Glutamatergic neuron (in vitro differentiated cells): ENCODE data around the gene B3GNT3. TPM values are rescaled to one million over a fixed set of nuclear protein-coding genes. Genes with fewer than 3 reads are reported as not detected.

ENCODE experiments used
- DNase-seq: peaks from one replicate; pipeline ENCODE4 v3.0.0; 2022
- H3K27ac Mint-ChIP-seq: one replicate; pipeline ENCODE4 v1.8.0; 2020; ENCODE audit warnings: mild to moderate bottlenecking, mixed read lengths, inconsistent platforms; ENCODE audit not compliant: unreplicated experiment
- H3K27me3 Mint-ChIP-seq: one replicate; pipeline ENCODE4 v1.8.0; 2020; ENCODE audit warnings: mild to moderate bottlenecking, moderate library complexity, mixed read lengths, inconsistent platforms; ENCODE audit not compliant: unreplicated experiment
- H3K36me3 Mint-ChIP-seq: one replicate; pipeline ENCODE4 v1.8.0; 2020; ENCODE audit warnings: mild to moderate bottlenecking, mixed read lengths, inconsistent platforms; ENCODE audit not compliant: unreplicated experiment
- H3K4me1 Mint-ChIP-seq: one replicate; pipeline ENCODE4 v1.8.0; 2020; ENCODE audit warnings: mild to moderate bottlenecking, low read depth, mixed read lengths, inconsistent platforms; ENCODE audit not compliant: unreplicated experiment
- H3K4me3 Mint-ChIP-seq: one replicate; pipeline ENCODE4 v1.8.0; 2020; ENCODE audit warnings: mild to moderate bottlenecking, mixed read lengths, inconsistent platforms; ENCODE audit not compliant: unreplicated experiment
- H3K9me3 Mint-ChIP-seq: one replicate; pipeline ENCODE4 v1.8.0; 2020; ENCODE audit warnings: mild to moderate bottlenecking, moderate library complexity, mixed read lengths, inconsistent platforms; ENCODE audit not compliant: unreplicated experiment
- CTCF ChIP-seq: fragments of 200-600 bp; sonication (generic); IDR thresholded peaks from one replicate; pipeline ENCODE4 v1.5.0; 2021; ENCODE audit not compliant: partially characterized antibody, unreplicated experiment
- total RNA-seq: library from RNA; stranded (reverse); fragmentation: NEBNext Ultra II Directional; extraction: Animal tissue kit (Norgen Biotek cat#: 25700); gene quantifications from one replicate; pipeline ENCODE4 v1.2.1, GENCODE V29; 2021; ENCODE audit not compliant: unreplicated experiment

B3GNT3 gene
- total RNA-seq, 1 donor from 2014 or later = not detected

- no peaks in the 10 kb centered on the region for H3K36me3 Mint-ChIP-seq
- TF ChIP-seq CTCF = no peak
- H3K27ac Mint-ChIP-seq = no peak overlapping the region
- no peaks in the 10 kb centered on the region for H3K9me3 Mint-ChIP-seq
- DNase-seq = no peak
- H3K4me3 Mint-ChIP-seq = no peak overlapping the region
- H3K4me1 Mint-ChIP-seq = no peaks in the 10 kb centered on the region
- H3K27me3 Mint-ChIP-seq = peaks cover 5% of the 10 kb centered on the region
Observed at GRCh38 chr19:17802137-17802858, 7.4 kb downstream of the B3GNT3 start.

- DNase-seq = no peak
- Mint-ChIP-seq H3K4me1 (no peaks in the 10 kb centered on the region), H3K36me3 (no peaks in the 10 kb centered on the region), H3K27ac (no peak overlapping the region), H3K9me3 (no peaks in the 10 kb centered on the region), H3K27me3 (peaks cover 3% of the 10 kb centered on the region), H3K4me3 (no peak overlapping the region)
- TF ChIP-seq CTCF = no peak
Observed at GRCh38 chr19:17803264-17803896, 8.4 kb downstream of the B3GNT3 start.

GRCh38 chr19:17805427-17805826, 10.5 kb downstream of the B3GNT3 start:
- Mint-ChIP-seq H3K27me3 (peaks cover 4% of the 10 kb centered on the region), H3K36me3 (no peaks in the 10 kb centered on the region), H3K4me1 (no peaks in the 10 kb centered on the region), H3K9me3 (peaks cover 2% of the 10 kb centered on the region), H3K27ac (no peak overlapping the region), H3K4me3 (no peak overlapping the region)
- TF ChIP-seq CTCF = no peak
- no peak for DNase-seq

GRCh38 chr19:17806945-17807344, 12.0 kb downstream of the B3GNT3 start:
- TF ChIP-seq CTCF = no peak
- no peaks in the 10 kb centered on the region for H3K36me3 Mint-ChIP-seq
- H3K9me3 Mint-ChIP-seq = peaks cover 3% of the 10 kb centered on the region
- peaks cover 4% of the 10 kb centered on the region for H3K27me3 Mint-ChIP-seq
- DNase-seq = no peak
- H3K27ac Mint-ChIP-seq = no peak overlapping the region
- no peak overlapping the region for H3K4me3 Mint-ChIP-seq
- H3K4me1 Mint-ChIP-seq = no peaks in the 10 kb centered on the region

GRCh38 chr19:17807731-17808316, 12.9 kb downstream of the B3GNT3 start:
- H3K9me3 Mint-ChIP-seq = peaks cover 3% of the 10 kb centered on the region
- no peaks in the 10 kb centered on the region for H3K36me3 Mint-ChIP-seq
- no peak overlapping the region for H3K27ac Mint-ChIP-seq
- no peak for TF ChIP-seq CTCF
- no peaks in the 10 kb centered on the region for H3K4me1 Mint-ChIP-seq
- peaks cover 4% of the 10 kb centered on the region for H3K27me3 Mint-ChIP-seq
- no peak for DNase-seq
- H3K4me3 Mint-ChIP-seq = no peak overlapping the region
